A673 (cell line): Measurements from ENCODE around the gene SCGB1C2. TPM values are rescaled to one million over a fixed set of nuclear protein-coding genes. Genes with fewer than 3 reads are reported as not detected.

Experiments
- BruUV-seq: library from RNA; stranded (reverse); fragments of 400-500 nt; replicated peaks from 2 replicates; lab custom pipeline; 2021; lab: Mats Ljungman, UMichigan
- CTCF ChIA-PET: fragments of 300-600 bp; sonication (Branson Sonifier 250); formaldehyde crosslinking; loops from one replicate; lab custom pipeline; 2022; ENCODE audit warnings: antibody characterized with exemption; lab: Charles Lee
- POLR2A ChIA-PET: fragments of 300-600 bp; sonication (Branson Sonifier 250); formaldehyde crosslinking; loops from one replicate; lab custom pipeline; 2022; ENCODE audit warnings: antibody characterized with exemption; ENCODE audit not compliant: low non-redundant PET; lab: Charles Lee
- DNase-seq: peaks from one replicate; pipeline ENCODE4 v3.0.0-alpha.2; 2015; ENCODE audit warnings: low spot score
- H3K27ac ChIP-seq: fragments of 200-600 bp; sonication (generic); 2 replicates; pipeline ENCODE4 v1.5.1; 2016; ENCODE audit warnings: mixed run types, low read depth, mild to moderate bottlenecking, mixed read lengths, antibody characterized with exemption, low read length; ENCODE audit not compliant: poor library complexity, severe bottlenecking
- H3K27me3 ChIP-seq: fragments of 200-600 bp; sonication (generic); replicated peaks from 2 replicates; pipeline ENCODE4 v1.6.1; 2017; ENCODE audit warnings: mixed run types, low read depth, mild to moderate bottlenecking, mixed read lengths, antibody characterized with exemption, low read length; ENCODE audit not compliant: insufficient read depth, poor library complexity
- H3K36me3 ChIP-seq: fragments of 200-600 bp; sonication (generic); 2 replicates; pipeline ENCODE4 v1.6.1; 2016; ENCODE audit warnings: mixed run types, mild to moderate bottlenecking, mixed read lengths, antibody characterized with exemption, low read length; ENCODE audit not compliant: insufficient read depth, poor library complexity, severe bottlenecking
- H3K4me1 ChIP-seq: fragments of 200-600 bp; sonication (generic); 2 replicates; pipeline ENCODE4 v1.6.1; 2017; ENCODE audit warnings: mixed run types, mild to moderate bottlenecking, mixed read lengths, antibody characterized with exemption, low read length; ENCODE audit not compliant: insufficient read depth, poor library complexity, severe bottlenecking
- H3K4me3 ChIP-seq: fragments of 200-600 bp; sonication (generic); 2 replicates; pipeline ENCODE4 v1.5.1; 2016; ENCODE audit warnings: low read depth, mixed run types, mild to moderate bottlenecking, mixed read lengths, low read length; ENCODE audit not compliant: poor library complexity, severe bottlenecking
- H3K9me3 ChIP-seq: fragments of 200-600 bp; sonication (generic); 2 replicates; pipeline ENCODE4 v1.6.1; 2016; ENCODE audit warnings: mixed run types, low read depth, mild to moderate bottlenecking, mixed read lengths, antibody characterized with exemption, low read length; ENCODE audit not compliant: poor library complexity, severe bottlenecking
- EZH2 ChIP-seq: fragments of 200-600 bp; sonication (generic); IDR thresholded peaks from 2 replicates; pipeline ENCODE4 v1.6.1; 2017; ENCODE audit warnings: borderline replicate concordance, low read depth, mild to moderate bottlenecking, mixed read lengths, antibody characterized with exemption, low read length; ENCODE audit not compliant: poor library complexity, severe bottlenecking
- intact Hi-C: fragments of 100-400 bp; cut with micrococcal nuclease; formaldehyde crosslinking; loops from one replicate; pipeline ENCODE4 v1.10.0; 2022; ENCODE audit not compliant: unreplicated experiment
- total RNA-seq: library from RNA; stranded (reverse); gene quantifications from 2 replicates; pipeline ENCODE4 v1.2.3, GENCODE V29; 2021
- TF ChIP-seq, protein P1 (sequence below): fragments of 300-800, 200-600 bp; sonication (generic); conservative IDR thresholded peaks from 2 replicates; pipeline ENCODE4 v1.5.1; 2017; ENCODE audit warnings: low read depth, mild to moderate bottlenecking, antibody characterized with exemption, low read length, moderate library complexity, mixed read lengths

Gene SCGB1C2
- total RNA-seq, 1 experiment from 2014 or later: not detected

DNA sequence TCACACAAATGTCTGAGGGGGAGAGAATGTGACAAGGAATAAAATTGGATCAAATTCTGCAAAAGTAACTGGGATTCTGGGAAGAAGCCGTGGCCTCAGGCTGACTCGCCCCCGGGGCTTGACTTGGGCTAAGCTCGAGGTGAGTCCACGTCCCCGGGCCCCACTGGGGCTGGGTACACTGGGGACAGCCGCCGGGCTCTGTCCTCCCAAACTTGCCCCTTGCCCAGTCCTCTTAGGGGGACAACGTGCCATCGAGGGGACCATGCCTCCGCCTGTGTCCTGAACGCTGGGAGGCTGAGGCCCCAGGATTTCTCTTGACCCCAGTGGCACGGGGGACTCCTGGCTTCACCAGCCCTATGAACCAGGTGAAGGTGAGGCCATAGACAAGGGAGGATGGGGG lies 23.0 kb downstream of the SCGB1C2 start:
- BruUV-seq: no TSS peak
- Histone ChIP-seq H3K36me3 (no peaks in the 10 kb centered on the region), H3K27me3 (no peaks in the 10 kb centered on the region), H3K4me3 (no peak overlapping the region), H3K27ac (no peak overlapping the region), H3K9me3 (no peaks in the 10 kb centered on the region), H3K4me1 (no peaks in the 10 kb centered on the region)
- ChIA-PET POLR2A (no interaction called here), CTCF (no interaction called here)
- TF ChIP-seq, protein P1, sequence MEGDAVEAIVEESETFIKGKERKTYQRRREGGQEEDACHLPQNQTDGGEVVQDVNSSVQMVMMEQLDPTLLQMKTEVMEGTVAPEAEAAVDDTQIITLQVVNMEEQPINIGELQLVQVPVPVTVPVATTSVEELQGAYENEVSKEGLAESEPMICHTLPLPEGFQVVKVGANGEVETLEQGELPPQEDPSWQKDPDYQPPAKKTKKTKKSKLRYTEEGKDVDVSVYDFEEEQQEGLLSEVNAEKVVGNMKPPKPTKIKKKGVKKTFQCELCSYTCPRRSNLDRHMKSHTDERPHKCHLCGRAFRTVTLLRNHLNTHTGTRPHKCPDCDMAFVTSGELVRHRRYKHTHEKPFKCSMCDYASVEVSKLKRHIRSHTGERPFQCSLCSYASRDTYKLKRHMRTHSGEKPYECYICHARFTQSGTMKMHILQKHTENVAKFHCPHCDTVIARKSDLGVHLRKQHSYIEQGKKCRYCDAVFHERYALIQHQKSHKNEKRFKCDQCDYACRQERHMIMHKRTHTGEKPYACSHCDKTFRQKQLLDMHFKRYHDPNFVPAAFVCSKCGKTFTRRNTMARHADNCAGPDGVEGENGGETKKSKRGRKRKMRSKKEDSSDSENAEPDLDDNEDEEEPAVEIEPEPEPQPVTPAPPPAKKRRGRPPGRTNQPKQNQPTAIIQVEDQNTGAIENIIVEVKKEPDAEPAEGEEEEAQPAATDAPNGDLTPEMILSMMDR: no peak
- TF ChIP-seq EZH2: no peak
- intact Hi-C loops: no loop called here
- DNase-seq: no peak

DNA sequence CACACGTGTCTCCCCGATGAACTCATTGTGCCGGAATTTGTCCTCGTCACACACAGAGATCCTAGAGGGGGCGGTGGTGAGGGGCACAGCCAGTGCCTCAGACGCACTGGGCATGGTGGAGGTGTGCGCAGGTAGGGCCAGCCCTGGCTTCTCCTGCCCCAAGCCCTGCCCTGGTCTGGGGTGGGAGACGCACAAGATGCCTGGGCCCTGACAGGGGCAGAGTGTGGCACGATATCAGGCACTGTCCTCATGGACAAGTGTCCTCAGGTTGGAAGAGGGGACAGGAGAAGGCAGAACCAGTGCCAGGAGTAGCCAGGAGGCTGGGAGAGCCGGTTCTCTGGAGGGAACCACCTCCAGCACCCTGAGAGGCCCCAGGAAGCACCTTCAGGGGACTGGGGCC lies 24.1 kb downstream of the SCGB1C2 start:
- Histone ChIP-seq H3K4me1 (no peaks in the 10 kb centered on the region), H3K9me3 (no peaks in the 10 kb centered on the region), H3K27me3 (no peaks in the 10 kb centered on the region), H3K36me3 (no peaks in the 10 kb centered on the region), H3K4me3 (no peak overlapping the region), H3K27ac (no peak overlapping the region)
- intact Hi-C loops: no loop called here
- TF ChIP-seq, protein P1: no peak
- TF ChIP-seq EZH2: no peak
- ChIA-PET CTCF (no interaction called here), POLR2A (no interaction called here)
- no peak for DNase-seq
- BruUV-seq: no TSS peak

DNA sequence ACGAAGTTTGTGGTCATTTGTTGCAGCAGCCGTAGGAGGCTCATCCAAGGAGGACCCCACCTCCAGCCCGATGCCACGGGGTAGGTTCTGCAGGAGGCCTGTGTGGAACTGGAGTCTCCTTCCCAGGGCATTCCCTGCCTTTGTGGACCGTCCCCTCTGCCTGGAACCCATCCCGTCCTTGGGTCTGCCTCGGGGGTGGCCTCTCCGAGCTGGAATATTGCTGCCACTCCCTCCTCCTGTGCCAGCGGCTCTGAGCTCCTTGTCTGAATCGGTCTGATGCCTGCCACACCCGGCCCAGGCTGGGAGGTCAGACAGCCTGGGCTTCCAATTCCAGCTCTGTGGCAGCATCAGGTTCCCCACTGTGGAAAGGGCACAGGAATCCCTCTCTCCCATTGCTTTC lies 25.3 kb downstream of the SCGB1C2 start:
- no peak for DNase-seq
- BruUV-seq: no TSS peak
- Histone ChIP-seq H3K27ac (no peak overlapping the region), H3K4me3 (no peak overlapping the region), H3K27me3 (no peaks in the 10 kb centered on the region), H3K9me3 (no peaks in the 10 kb centered on the region), H3K4me1 (no peaks in the 10 kb centered on the region), H3K36me3 (no peaks in the 10 kb centered on the region)
- intact Hi-C loops: no loop called here
- ChIA-PET CTCF (no interaction called here), POLR2A (no interaction called here)
- no peak for TF ChIP-seq EZH2
- TF ChIP-seq, protein P1: no peak
